Mesenchymal stem cell (in vitro differentiated cells and primary cell): ENCODE measurements around the gene LHB.

Source experiments
- DNase-seq: peaks from one replicate; pipeline ENCODE4 v3.0.0-alpha.2; 2013
- H2AFZ ChIP-seq: one replicate; pipeline ENCODE4 v1.6.1; 2013; ENCODE audit warnings: low read depth, mild to moderate bottlenecking, control low read depth, inconsistent platforms, low read length, moderate library complexity
- H2AK5ac ChIP-seq: 2 replicates; pipeline ENCODE4 v1.6.1; 2013; ENCODE audit warnings: low read length, moderate library complexity, mild to moderate bottlenecking, inconsistent platforms; ENCODE audit not compliant: severe bottlenecking
- H2BK120ac ChIP-seq: one replicate; pipeline ENCODE4 v1.6.1; 2013; ENCODE audit warnings: low read depth, mild to moderate bottlenecking, inconsistent platforms, low read length, moderate library complexity
- H2BK12ac ChIP-seq, 2 experiments: one replicate each; pipeline ENCODE4 v1.6.1; 2013; ENCODE audit warnings: inconsistent platforms in 2 of 2, low read length in 2 of 2, mild to moderate bottlenecking in 2 of 2, moderate library complexity in 2 of 2, control low read depth in 1 of 2
- H2BK15ac ChIP-seq: one replicate; pipeline ENCODE4 v1.6.1; 2013; ENCODE audit warnings: mild to moderate bottlenecking, low read depth, inconsistent platforms; ENCODE audit not compliant: poor library complexity, severe bottlenecking
- H2BK5ac ChIP-seq: 2 replicates; pipeline ENCODE4 v1.6.1; 2013; ENCODE audit warnings: low read depth, mild to moderate bottlenecking, low read length, control low read depth, inconsistent platforms; ENCODE audit not compliant: poor library complexity, severe bottlenecking
- H3K14ac ChIP-seq, 2 experiments: one replicate each; pipeline ENCODE4 v1.6.1; 2013; ENCODE audit warnings: inconsistent platforms in 2 of 2, low read length in 2 of 2, control low read depth in 1 of 2, mild to moderate bottlenecking in 1 of 2, moderate library complexity in 1 of 2
- H3K18ac ChIP-seq, 2 experiments: one replicate each; pipeline ENCODE4 v1.6.1; 2013; ENCODE audit warnings: inconsistent platforms in 2 of 2, low read length in 2 of 2, control low read depth in 1 of 2, low read depth in 1 of 2, mild to moderate bottlenecking in 1 of 2
- H3K23ac ChIP-seq, 2 experiments: one replicate each; pipeline ENCODE4 v1.6.1; 2013; ENCODE audit warnings: inconsistent platforms in 2 of 2, low read length in 2 of 2, mild to moderate bottlenecking in 2 of 2, moderate library complexity in 2 of 2, control low read depth in 1 of 2
- H3K27ac ChIP-seq: 2 replicates; pipeline ENCODE4 v1.5.1; 2013; ENCODE audit warnings: mild to moderate bottlenecking, moderate library complexity, low read length, control low read depth, inconsistent platforms; ENCODE audit not compliant: poor library complexity, severe bottlenecking
- H3K27me3 ChIP-seq, 2 experiments: 2 replicates each; pipeline versions ENCODE4 v1.6.1 to v1.7.0; 2013; ENCODE audit warnings: low read length in 2 of 2, mild to moderate bottlenecking in 2 of 2, moderate library complexity in 2 of 2, control low read depth in 1 of 2, inconsistent platforms in 1 of 2; ENCODE audit not compliant: control insufficient read depth in 1 of 2, insufficient read depth in 1 of 2
- H3K36me3 ChIP-seq, 2 experiments: 2 replicates each; pipeline versions ENCODE4 v1.6.1 to v1.7.0; 2013; ENCODE audit warnings: low read length in 2 of 2, control low read depth in 1 of 2, inconsistent platforms in 1 of 2, low read depth in 1 of 2, mild to moderate bottlenecking in 1 of 2; ENCODE audit not compliant: insufficient read depth in 2 of 2, control insufficient read depth in 1 of 2
- H3K4ac ChIP-seq, 2 experiments: one replicate each; pipeline ENCODE4 v1.6.1; 2013; ENCODE audit warnings: inconsistent platforms in 2 of 2, low read length in 2 of 2, mild to moderate bottlenecking in 2 of 2, moderate library complexity in 2 of 2, control low read depth in 1 of 2, low read depth in 1 of 2
- H3K4me1 ChIP-seq: 2 replicates; pipeline ENCODE4 v1.6.1; 2013; ENCODE audit warnings: low read depth, low read length, control low read depth; ENCODE audit not compliant: control insufficient read depth, insufficient read depth
- H3K4me2 ChIP-seq: 2 replicates; pipeline ENCODE4 v1.6.1; 2013; ENCODE audit warnings: low read length, mild to moderate bottlenecking, inconsistent platforms; ENCODE audit not compliant: poor library complexity, severe bottlenecking
- H3K4me3 ChIP-seq, 2 experiments: 2 replicates each; pipeline versions ENCODE4 v1.5.1 to v1.7.0; 2013; ENCODE audit warnings: low read length in 2 of 2, mild to moderate bottlenecking in 2 of 2, control low read depth in 1 of 2, low read depth in 1 of 2; ENCODE audit not compliant: insufficient read depth in 1 of 2
- H3K79me1 ChIP-seq: replicated peaks from 2 replicates; pipeline ENCODE4 v1.6.1; 2013; ENCODE audit warnings: mild to moderate bottlenecking, control low read depth, low read length, inconsistent platforms; ENCODE audit not compliant: poor library complexity, severe bottlenecking
- H3K9ac ChIP-seq: 2 replicates; pipeline ENCODE4 v1.7.0; 2013; ENCODE audit warnings: mild to moderate bottlenecking, low read length, moderate library complexity
- H3K9me3 ChIP-seq: 2 replicates; pipeline ENCODE4 v1.7.0; 2013; ENCODE audit warnings: mild to moderate bottlenecking, low read length; ENCODE audit not compliant: control insufficient read depth
- H4K8ac ChIP-seq: one replicate; pipeline ENCODE4 v1.6.1; 2013; ENCODE audit warnings: inconsistent platforms, mild to moderate bottlenecking, low read length, moderate library complexity
- H4K91ac ChIP-seq: one replicate; pipeline ENCODE4 v1.6.1; 2013; ENCODE audit warnings: mild to moderate bottlenecking, low read length, inconsistent platforms
- WGBS: methylation state at CpG from one replicate; pipeline ENCODE4 v1.1.7; 2013; ENCODE audit warnings: mixed read lengths; 5-methylcytosine and 5-hydroxymethylcytosine counted together

Gene LHB

DNA sequence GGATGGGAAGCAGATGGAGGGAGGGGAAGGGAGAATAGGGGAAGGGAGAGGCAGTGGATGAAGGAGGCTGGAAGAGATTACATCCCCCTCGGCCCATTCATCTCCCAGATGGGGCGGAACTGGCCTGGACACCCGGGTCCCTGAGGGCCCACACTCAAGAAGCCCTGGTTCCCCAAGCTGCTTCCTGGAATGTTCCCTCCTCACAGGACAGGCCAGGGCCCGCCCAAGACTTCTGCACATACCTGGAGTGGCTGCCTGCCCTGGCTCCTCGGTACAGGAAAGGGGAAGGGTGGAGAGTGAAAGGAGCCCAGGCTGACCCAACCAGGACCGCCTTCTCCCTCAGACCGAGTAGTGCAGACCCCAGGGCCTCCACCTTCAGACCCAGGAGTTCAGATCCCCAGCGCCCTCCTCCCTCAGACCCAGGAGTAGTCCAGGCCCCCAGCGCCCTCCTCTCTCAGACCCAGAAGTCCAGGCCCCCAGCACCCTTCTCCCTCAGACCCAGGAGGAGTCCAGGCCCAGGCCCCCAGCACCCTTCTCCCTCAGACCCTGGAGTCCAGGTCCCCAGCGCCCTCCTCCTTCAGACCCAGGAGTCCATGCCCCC lies 47.2 kb upstream of the LHB start:
- Histone ChIP-seq H3K18ac (no peak overlapping the region), H2BK15ac (peak overlapping the region; percentile 46), H3K4me1 (peaks cover 15% of the 10 kb centered on the region), H2BK5ac (no peak overlapping the region), H3K79me1 (peaks cover 2% of the 10 kb centered on the region), H3K36me3 (peaks cover 0 to 4% of the 10 kb centered on the region in 2 experiments), H3K27me3 (peaks cover 54 to 81% of the 10 kb centered on the region in 2 experiments), H3K9me3 (no peaks in the 10 kb centered on the region), H2BK12ac (no peak overlapping the region), H2AK5ac (no peak overlapping the region), H3K4ac (no peak overlapping the region), H4K8ac (no peak overlapping the region), H2AFZ (no peak overlapping the region), H3K9ac (no peak overlapping the region), H2BK120ac (no peak overlapping the region), H3K4me3 (no peak overlapping the region), H3K27ac (no peak overlapping the region), H3K14ac (peak overlapping the region in 1 of 2 experiments; percentile 4), H3K4me2 (peak overlapping the region; percentile 80), H3K23ac (peak overlapping the region in 1 of 2 experiments; percentile 10), H4K91ac (no peak overlapping the region)
- WGBS = 63% methylated on average over 8 of the region's 10 CpGs
- no peak for DNase-seq

- no peak overlapping the region for H3K9ac ChIP-seq
- no peak overlapping the region for H4K91ac ChIP-seq
- H3K4ac ChIP-seq = no peak overlapping the region
- H4K8ac ChIP-seq = no peak overlapping the region
- no peak overlapping the region for H2AK5ac ChIP-seq
- no peak overlapping the region for H2BK120ac ChIP-seq
- no peaks in the 10 kb centered on the region for H3K9me3 ChIP-seq
- no peak overlapping the region for H2BK5ac ChIP-seq
- H3K4me2 ChIP-seq = no peak overlapping the region
- no peak overlapping the region for H3K4me3 ChIP-seq
- no peak overlapping the region for H3K18ac ChIP-seq
- no peak for DNase-seq
- H2AFZ ChIP-seq = no peak overlapping the region
- peaks cover 3% of the 10 kb centered on the region for H3K79me1 ChIP-seq
- no peak overlapping the region for H2BK15ac ChIP-seq
- H3K36me3 ChIP-seq = peaks cover 0 to 4% of the 10 kb centered on the region in 2 experiments
- peak overlapping the region in 1 of 2 experiments; percentile 39 for H3K14ac ChIP-seq
- no peak overlapping the region for H2BK12ac ChIP-seq
- peaks cover 44 to 83% of the 10 kb centered on the region in 2 experiments for H3K27me3 ChIP-seq
- 91% methylated on average over 25 of the region's 25 CpGs for WGBS
- peaks cover 30% of the 10 kb centered on the region for H3K4me1 ChIP-seq
- no peak overlapping the region for H3K27ac ChIP-seq
- no peak overlapping the region for H3K23ac ChIP-seq
These were observed 44.6 kb upstream of the LHB start for GRCh38 chr19:49061445-49061844.

DNA sequence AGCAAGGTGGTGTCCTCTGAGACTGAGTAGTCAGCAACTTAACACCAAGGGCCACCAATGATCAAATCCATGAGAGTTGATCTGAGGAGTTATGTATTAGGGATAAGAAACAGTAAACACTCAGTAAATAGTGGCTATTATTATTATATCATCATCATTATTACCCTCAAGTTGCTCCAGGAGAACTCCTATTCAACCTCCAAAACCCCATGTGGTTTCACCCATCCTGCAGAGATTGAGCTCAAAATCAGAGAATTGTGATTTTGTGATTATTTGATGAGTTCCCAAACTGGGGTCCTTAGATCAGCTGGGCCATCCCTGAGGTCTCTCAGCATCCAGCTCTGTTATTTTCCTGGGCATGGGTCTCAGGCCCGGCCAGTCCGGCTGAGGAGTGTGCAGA lies 44.1 kb upstream of the LHB start:
- H4K91ac ChIP-seq = no peak overlapping the region
- no peak overlapping the region for H3K9ac ChIP-seq

DNA sequence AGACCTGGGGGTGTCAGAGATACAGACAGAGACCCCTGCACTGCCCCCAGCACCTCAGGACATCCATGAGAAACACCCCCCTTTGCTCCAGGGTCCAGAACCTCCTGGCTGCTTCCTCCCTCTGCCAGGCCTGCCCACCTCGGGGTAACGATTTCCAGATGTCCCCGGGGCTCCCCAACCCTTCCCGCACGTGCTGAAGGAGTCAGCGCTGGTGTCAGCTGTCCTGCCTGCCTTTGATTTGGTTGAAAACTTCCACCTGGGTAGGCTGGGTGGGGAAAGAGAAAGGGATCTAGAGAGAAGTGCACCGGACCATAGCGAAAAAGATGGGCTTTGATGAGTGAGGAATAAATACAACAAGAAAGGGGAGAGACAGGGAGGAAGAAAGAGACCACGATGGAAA lies 42.2 kb upstream of the LHB start:
- Histone ChIP-seq H2AFZ (no peak overlapping the region), H3K14ac (peak overlapping the region in 1 of 2 experiments; percentile 36), H2BK12ac (no peak overlapping the region), H3K4me3 (no peak overlapping the region), H3K4me2 (no peak overlapping the region), H4K91ac (no peak overlapping the region), H3K79me1 (peaks cover 3% of the 10 kb centered on the region), H2BK15ac (no peak overlapping the region), H3K36me3 (peaks cover 0 to 4% of the 10 kb centered on the region in 2 experiments), H4K8ac (no peak overlapping the region), H2BK120ac (no peak overlapping the region), H3K4me1 (peaks cover 19% of the 10 kb centered on the region), H3K9me3 (no peaks in the 10 kb centered on the region), H3K27ac (no peak overlapping the region), H2AK5ac (no peak overlapping the region), H2BK5ac (no peak overlapping the region), H3K4ac (no peak overlapping the region), H3K23ac (peak overlapping the region in 1 of 2 experiments; percentile 78), H3K9ac (no peak overlapping the region), H3K18ac (no peak overlapping the region), H3K27me3 (peaks cover 22 to 74% of the 10 kb centered on the region in 2 experiments)
- 81% methylated on average over 9 of the region's 9 CpGs for WGBS
- no peak for DNase-seq

More for the DNA sequence above, 44.1 kb upstream of the LHB start:
- no peak overlapping the region for H4K8ac ChIP-seq
- no peak overlapping the region for H2BK5ac ChIP-seq
- H2AK5ac ChIP-seq = no peak overlapping the region
- H3K4me1 ChIP-seq = peaks cover 31% of the 10 kb centered on the region
- no peaks in the 10 kb centered on the region for H3K9me3 ChIP-seq
- H3K79me1 ChIP-seq = peaks cover 3% of the 10 kb centered on the region
- H3K23ac ChIP-seq = no peak overlapping the region
- no peak overlapping the region for H3K27ac ChIP-seq
- 87% methylated on average over 2 of the region's 2 CpGs for WGBS
- no peak overlapping the region for H2BK12ac ChIP-seq
- H3K36me3 ChIP-seq = peaks cover 0 to 4% of the 10 kb centered on the region in 2 experiments
- H3K4ac ChIP-seq = no peak overlapping the region
- no peak overlapping the region for H3K14ac ChIP-seq
- no peak overlapping the region for H3K4me2 ChIP-seq
- no peak overlapping the region for H2AFZ ChIP-seq
- DNase-seq = no peak
- H3K4me3 ChIP-seq = no peak overlapping the region
- no peak overlapping the region for H2BK15ac ChIP-seq
- H3K27me3 ChIP-seq = peaks cover 39 to 81% of the 10 kb centered on the region in 2 experiments
- no peak overlapping the region for H2BK120ac ChIP-seq
- no peak overlapping the region for H3K18ac ChIP-seq
